Tibial artery (tissue), 4 donors: ENCODE results near the gene RNASEH2A.

Experiments used
- DNase-seq, 2 donors: peaks; one replicate each; pipeline ENCODE4 v3.0.0-alpha.2; 2019
- H3K27ac ChIP-seq, 2 donors: fragments of 200-600 bp; sonication (generic) in 1 of 2; 1 replicate in 1 of 2; 2 replicates in 1 of 2; pipeline ENCODE4 v1.5.1; 2018 to 2019; ENCODE audit warnings: mild to moderate bottlenecking in 1 of 2
- H3K27me3 ChIP-seq, 2 donors: fragments of 200-600 bp; sonication (generic) in 1 of 2; one replicate each; pipeline versions ENCODE4 v1.5.1 to v1.6.0; 2016 to 2019
- H3K36me3 ChIP-seq, 3 donors: fragments of 200-600 bp; sonication (generic) in 2 of 3; one replicate each; pipeline ENCODE4 v1.5.1; 2016 to 2019; ENCODE audit warnings: mild to moderate bottlenecking in 2 of 3
- H3K4me1 ChIP-seq, 4 donors: fragments of 200-600 bp; sonication (generic) in 2 of 4; 1 replicate in 3 of 4; 2 replicates in 1 of 4; pipeline ENCODE4 v1.5.1; 2016 to 2019
- H3K4me3 ChIP-seq, 2 donors: fragments of 200-600 bp; sonication (generic) in 1 of 2; 1 replicate in 1 of 2; 2 replicates in 1 of 2; pipeline ENCODE4 v1.5.1; 2018 to 2019; ENCODE audit warnings: mild to moderate bottlenecking in 2 of 2
- H3K9me3 ChIP-seq, 3 donors: fragments of 200-600 bp; sonication (generic) in 1 of 3; one replicate each; pipeline ENCODE4 v1.5.1; 2016 to 2019
- intact Hi-C: fragments of 100-400 bp; cut with DNase I; formaldehyde crosslinking; loops from one replicate; pipeline ENCODE4 v1.15.0; 2023; ENCODE audit warnings: low total_unique reads
- TF ChIP-seq, protein P1 (sequence below), 2 experiments: fragments of 200-600 bp in 1 of 2; fragments of 450-650 bp in 1 of 2; IDR thresholded peaks; one replicate each; pipeline ENCODE4 v1.5.1; 2017 to 2019; ENCODE audit warnings: antibody characterized with exemption in 2 of 2, mild to moderate bottlenecking in 1 of 2, moderate library complexity in 1 of 2

The RNASEH2A gene

DNA sequence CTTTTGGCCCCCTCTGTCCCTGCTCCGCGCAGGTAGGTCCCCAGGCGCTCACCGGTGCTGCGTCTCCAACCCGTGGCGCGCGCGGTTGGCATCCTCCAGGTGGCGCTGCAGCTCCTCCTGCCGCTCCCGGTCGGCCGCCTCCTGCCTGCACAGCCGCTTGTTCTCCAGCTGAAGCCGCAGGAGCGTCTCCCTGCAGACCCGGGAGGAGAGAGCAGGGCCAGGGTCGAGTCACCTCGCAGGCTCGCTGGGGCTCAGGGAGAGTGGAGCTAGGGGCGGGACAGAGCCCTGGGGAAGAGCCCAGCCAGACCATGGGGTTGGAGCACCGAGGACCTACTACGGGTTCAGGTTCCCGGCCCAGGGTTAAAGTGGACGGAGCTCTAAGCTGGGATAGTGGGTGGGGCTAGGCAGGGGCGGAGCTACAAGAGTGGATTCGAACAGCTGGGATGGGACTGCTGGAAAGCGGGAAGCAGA, 40.3 kb upstream of the RNASEH2A start:
- H3K27me3 ChIP-seq, result no peaks in the 10 kb centered on the region
- H3K4me1 ChIP-seq, result peaks cover 0 to 8% (median 2%) of the 10 kb centered on the region in 4 donors
- H3K4me3 ChIP-seq, result peak overlapping the region; percentile 39 to 40
- peak overlapping the region in 1 of 2 donors; percentile 27 for H3K27ac ChIP-seq
- TF ChIP-seq, protein P1, sequence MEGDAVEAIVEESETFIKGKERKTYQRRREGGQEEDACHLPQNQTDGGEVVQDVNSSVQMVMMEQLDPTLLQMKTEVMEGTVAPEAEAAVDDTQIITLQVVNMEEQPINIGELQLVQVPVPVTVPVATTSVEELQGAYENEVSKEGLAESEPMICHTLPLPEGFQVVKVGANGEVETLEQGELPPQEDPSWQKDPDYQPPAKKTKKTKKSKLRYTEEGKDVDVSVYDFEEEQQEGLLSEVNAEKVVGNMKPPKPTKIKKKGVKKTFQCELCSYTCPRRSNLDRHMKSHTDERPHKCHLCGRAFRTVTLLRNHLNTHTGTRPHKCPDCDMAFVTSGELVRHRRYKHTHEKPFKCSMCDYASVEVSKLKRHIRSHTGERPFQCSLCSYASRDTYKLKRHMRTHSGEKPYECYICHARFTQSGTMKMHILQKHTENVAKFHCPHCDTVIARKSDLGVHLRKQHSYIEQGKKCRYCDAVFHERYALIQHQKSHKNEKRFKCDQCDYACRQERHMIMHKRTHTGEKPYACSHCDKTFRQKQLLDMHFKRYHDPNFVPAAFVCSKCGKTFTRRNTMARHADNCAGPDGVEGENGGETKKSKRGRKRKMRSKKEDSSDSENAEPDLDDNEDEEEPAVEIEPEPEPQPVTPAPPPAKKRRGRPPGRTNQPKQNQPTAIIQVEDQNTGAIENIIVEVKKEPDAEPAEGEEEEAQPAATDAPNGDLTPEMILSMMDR (IDR thresholded peaks at IDR 0.05), result peak; percentile 67 to 77
- no peaks in the 10 kb centered on the region for H3K9me3 ChIP-seq
- intact Hi-C loops, result loop anchor here (2.0 to 5.0 kb wide), 2 partner anchors 31 to 81 kb away; no protein-coding TSS in a partner anchor
- peak; percentile 72 to 86 for DNase-seq
- peaks cover 0 to 63% (median 16%) of the 10 kb centered on the region in 3 donors for H3K36me3 ChIP-seq

DNA sequence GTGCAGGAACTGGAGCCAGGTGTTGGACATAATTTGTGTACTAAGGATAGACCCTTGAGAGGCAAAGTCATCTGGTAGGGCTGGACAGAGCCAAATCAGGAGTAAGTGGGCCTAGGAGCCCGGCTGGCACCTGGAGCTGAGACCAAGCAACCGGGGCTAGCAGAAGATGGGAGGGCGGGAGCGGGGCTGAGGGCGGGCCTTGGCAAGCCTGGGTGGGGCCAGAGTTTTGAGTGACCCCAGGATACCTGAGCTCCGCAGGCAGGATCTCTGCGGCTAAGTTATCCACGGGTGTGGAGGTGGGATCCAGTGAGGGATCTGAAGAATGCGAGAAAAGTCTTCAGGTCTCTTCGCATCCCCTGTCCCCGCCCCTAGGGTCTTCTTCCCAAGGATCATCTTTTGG, 39.2 kb upstream of the RNASEH2A start:
- no peak for DNase-seq
- Histone ChIP-seq H3K4me1 (peaks cover 0 to 11% (median 2%) of the 10 kb centered on the region in 4 donors), H3K27ac (no peak overlapping the region), H3K36me3 (peaks cover 0 to 61% (median 16%) of the 10 kb centered on the region in 3 donors), H3K27me3 (no peaks in the 10 kb centered on the region), H3K9me3 (no peaks in the 10 kb centered on the region), H3K4me3 (no peak overlapping the region)
- TF ChIP-seq, protein P1 (IDR thresholded peaks at IDR 0.05), result no peak
- intact Hi-C loops, result loop anchor here (2.0 to 5.0 kb wide), 2 partner anchors 30 to 80 kb away; no protein-coding TSS in a partner anchor

DNA sequence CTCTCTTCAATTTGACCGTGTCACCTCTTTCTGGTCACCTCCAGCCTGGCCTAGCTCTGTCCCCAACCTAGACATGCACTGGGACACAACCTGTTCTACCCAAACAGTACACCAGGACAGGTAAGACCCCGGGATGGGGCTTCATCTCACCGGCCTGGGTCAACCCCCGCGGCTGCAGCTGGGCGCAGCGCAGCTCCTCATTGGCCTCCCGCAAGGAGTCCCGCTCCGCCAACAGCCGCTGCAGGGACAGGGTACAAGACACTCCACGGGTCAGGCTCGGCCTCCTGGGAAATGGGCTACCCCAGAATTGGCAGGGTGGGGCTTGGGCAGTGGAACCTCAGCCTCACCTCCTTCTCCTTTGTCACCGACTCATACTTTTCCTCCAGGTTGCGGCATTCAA, 38.7 kb upstream of the RNASEH2A start:
- intact Hi-C loops, result loop anchor here (2.0 to 5.0 kb wide), 2 partner anchors 29 to 80 kb away; no protein-coding TSS in a partner anchor
- peaks cover 0 to 11% (median 2%) of the 10 kb centered on the region in 4 donors for H3K4me1 ChIP-seq
- TF ChIP-seq, protein P1 (IDR thresholded peaks at IDR 0.05), result no peak

DNA sequence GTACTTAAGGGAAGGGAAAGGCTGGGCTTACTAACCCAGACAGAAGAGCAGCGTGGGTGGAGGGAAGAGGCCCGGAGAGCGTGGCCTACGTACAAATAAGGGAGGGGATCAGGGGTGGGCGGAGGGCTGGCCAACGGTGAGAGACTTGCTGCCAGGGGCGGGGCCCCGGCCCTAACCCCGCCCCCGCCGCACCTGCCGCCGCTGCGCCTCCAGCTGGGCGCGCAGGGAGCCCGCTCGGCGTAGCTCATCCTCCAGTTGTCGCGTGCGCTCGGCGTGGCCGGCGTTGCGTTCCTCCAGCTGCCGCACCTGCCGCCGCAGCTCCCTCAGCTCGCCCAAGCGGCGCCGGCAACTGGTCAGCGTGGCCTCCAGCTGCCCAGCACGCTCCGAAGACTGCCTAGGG, 36.7 kb upstream of the RNASEH2A start:
- Histone ChIP-seq H3K27ac (no peak overlapping the region), H3K9me3 (no peaks in the 10 kb centered on the region), H3K4me1 (peaks cover 0 to 24% (median 8%) of the 10 kb centered on the region in 4 donors), H3K36me3 (peaks cover 0 to 39% (median 2%) of the 10 kb centered on the region in 3 donors), H3K4me3 (no peak overlapping the region), H3K27me3 (no peaks in the 10 kb centered on the region)
- intact Hi-C loops, result loop anchor here (5.0 kb wide), 1 partner anchor 78 kb away; no protein-coding TSS in a partner anchor
- TF ChIP-seq, protein P1 (IDR thresholded peaks at IDR 0.05), result no peak
- DNase-seq, result no peak

More for the DNA sequence above, 38.7 kb upstream of the RNASEH2A start:
- Histone ChIP-seq H3K36me3 (peaks cover 0 to 58% (median 16%) of the 10 kb centered on the region in 3 donors), H3K4me3 (no peak overlapping the region), H3K9me3 (no peaks in the 10 kb centered on the region), H3K27me3 (no peaks in the 10 kb centered on the region), H3K27ac (no peak overlapping the region)
- DNase-seq, result no peak

DNA sequence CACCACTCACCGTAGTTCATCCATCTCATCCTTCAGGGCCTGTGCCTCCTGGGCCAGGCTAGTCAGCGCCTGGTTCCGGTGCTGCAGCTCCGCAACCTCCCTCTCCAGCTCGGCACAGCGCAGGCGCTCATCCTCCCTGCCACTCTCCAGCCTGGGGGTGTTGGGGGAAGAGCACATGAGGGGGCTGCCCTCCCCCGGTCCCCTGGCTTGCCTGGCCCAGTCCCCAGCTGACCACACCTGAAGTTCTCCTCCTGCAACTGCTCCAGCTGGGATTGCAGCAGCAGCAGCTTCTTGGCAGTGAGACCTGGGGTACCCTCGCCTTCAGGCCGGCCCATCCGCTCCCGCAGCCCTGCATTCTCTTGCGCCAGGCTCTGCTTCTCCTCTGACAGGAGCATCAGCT, 35.5 kb upstream of the RNASEH2A start:
- no peak overlapping the region for H3K4me3 ChIP-seq
- peaks cover 0 to 27% (median 14%) of the 10 kb centered on the region in 4 donors for H3K4me1 ChIP-seq
- TF ChIP-seq, protein P1 (IDR thresholded peaks at IDR 0.05), result no peak
- no peaks in the 10 kb centered on the region for H3K27me3 ChIP-seq
- intact Hi-C loops, result no loop called here
- H3K27ac ChIP-seq, result no peak overlapping the region
- H3K36me3 ChIP-seq, result peaks cover 0 to 35% (median 0%) of the 10 kb centered on the region in 3 donors
- DNase-seq, result no peak
- H3K9me3 ChIP-seq, result no peaks in the 10 kb centered on the region
